Kasumi-1 (cell line): ENCODE data around the gene NAA80.
"Not testable (repeated sequence)": the region's sequence is repeated elsewhere in the genome, so short reads cannot be mapped to it uniquely, and the experiment has no call there.

Experiments used
- DNase-seq, 2 experiments: peaks; one replicate each; lab custom pipeline; 2025; lab: John Stamatoyannopoulos, UW

NAA80 gene

DNA sequence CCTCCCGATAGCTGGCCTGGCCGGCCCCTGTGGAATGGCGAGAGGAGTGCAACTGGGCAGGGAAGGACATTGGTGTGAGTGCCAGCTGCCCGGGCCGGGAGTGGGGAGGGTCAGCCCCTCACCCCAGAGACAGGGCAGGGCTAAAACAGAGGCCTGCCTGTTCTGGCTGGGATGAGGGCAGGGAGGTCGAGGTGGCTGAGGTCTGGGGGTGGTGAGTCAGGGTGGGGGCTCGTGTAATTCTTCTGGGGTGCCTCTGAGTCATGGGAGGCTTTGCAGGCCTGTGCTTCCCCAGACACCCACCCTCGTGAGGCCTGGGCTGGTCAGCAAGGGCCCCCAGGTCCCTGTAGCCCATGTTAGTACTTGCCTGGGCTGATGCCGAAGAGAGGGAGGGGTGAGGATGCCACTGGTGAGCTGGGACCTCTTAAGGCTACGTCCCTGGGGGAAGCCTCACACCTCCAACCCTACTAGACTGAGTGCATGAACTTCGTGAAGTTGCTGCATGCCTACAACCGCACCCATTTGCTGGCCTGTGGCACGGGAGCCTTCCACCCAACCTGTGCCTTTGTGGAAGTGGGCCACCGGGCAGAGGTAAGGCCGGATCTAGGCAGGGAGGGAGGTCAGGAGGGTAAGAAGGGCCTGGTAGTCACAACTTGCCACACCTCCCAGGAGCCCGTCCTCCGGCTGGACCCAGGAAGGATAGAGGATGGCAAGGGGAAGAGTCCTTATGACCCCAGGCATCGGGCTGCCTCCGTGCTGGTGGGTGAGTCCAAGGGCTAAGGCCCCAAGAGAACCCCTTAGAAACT is 28.6 kb downstream of the NAA80 start:
- DNase-seq = no peak

DNA sequence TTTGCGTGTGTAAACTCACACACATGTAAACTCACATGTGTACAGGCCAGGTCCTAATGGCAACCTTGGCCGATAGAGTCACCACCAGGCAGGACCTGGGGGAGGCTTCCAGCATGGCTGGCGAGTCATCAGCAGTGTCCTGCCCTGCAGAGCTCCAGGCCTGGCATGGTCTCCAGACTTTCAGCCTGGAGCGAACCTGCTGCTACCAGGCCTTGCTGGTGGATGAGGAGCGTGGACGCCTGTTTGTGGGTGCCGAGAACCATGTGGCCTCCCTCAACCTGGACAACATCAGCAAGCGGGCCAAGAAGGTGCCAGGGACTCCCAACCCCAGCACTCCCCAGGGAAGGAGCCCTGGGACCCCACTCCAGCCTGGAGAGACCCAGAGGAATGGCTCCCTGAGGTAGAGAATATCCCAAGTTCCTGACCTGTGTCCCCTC is 29.2 kb downstream of the NAA80 start:
- no peak for DNase-seq

DNA sequence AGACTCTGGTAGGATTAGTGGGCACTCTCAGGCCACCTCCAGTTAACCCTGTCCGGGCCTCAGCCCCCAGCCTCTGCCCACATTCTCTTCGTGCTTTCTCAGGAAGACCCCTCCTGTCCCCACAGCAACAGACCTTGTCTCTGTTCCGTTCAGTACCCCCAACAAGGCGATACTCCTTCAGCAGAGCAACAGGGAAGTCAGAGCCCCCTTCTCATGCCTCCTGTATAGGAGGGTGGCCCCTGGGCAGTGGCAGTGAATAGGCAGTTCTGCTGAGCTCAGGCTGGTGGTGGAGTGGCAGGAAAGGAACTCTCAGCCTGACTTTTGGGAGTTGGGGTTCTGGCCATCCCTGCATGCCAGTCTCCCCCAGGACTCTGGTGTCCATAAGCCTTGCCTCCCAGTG is 29.7 kb downstream of the NAA80 start:
- DNase-seq = no peak

DNA sequence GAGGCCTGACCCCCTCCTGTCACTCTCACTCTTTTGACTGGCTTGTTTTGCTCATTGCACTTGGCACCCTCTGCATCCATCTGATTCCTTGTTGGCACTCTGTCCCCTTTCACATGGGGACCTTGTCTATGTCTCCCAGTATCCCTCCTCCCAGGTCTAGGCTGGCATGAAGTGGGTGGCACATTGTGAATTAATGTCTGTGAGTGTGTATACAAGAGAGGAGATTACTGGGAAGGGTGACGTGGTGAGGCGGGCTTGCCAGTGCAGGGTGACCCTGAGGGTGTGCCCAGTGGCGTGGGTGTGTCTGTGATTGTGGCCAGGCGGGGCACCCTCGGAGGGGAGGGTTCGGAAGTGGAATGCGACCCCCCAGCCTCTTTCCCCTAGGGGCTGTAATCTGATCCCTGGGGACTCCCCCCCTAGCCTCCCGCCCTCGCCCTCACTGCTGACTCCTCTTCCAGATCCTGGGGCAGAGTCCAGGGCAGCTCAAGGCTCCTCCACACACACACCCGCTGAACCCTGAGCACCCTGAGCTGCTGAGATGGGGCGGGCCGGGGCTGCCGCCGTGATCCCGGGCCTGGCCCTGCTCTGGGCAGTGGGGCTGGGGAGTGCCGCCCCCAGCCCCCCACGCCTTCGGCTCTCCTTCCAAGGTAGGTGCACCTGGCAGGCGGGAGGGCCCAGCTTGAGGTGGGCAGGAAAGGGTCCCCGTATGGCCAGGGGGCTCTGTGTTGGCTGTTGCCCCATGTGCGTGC is 30.3 kb downstream of the NAA80 start, which contains the start of gene SEMA3B:
Gene SEMA3B (plus strand): TSS at position 445 of the 749 bp plus-strand sequence. CDS start 94 bp downstream, at position 539.
- DNase-seq = no peak

DNA sequence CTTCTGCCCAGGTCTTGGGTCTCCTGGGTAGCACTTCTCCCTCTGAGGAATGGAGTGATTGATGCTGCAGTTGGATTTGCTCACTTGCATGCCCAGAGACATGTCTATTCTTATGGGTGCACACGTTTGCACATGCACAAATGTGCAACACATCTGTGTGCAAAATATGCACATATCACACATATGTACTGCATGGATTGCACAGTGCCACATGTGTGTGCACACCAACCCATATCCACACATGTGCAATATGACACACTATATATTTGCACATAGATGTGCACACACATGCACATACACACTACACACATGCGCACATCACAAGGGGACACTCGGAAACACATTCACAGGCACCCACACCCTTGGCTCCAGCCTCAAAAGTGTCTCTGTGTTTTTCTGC is 30.9 kb downstream of the NAA80 start:
- DNase-seq = no peak

DNA sequence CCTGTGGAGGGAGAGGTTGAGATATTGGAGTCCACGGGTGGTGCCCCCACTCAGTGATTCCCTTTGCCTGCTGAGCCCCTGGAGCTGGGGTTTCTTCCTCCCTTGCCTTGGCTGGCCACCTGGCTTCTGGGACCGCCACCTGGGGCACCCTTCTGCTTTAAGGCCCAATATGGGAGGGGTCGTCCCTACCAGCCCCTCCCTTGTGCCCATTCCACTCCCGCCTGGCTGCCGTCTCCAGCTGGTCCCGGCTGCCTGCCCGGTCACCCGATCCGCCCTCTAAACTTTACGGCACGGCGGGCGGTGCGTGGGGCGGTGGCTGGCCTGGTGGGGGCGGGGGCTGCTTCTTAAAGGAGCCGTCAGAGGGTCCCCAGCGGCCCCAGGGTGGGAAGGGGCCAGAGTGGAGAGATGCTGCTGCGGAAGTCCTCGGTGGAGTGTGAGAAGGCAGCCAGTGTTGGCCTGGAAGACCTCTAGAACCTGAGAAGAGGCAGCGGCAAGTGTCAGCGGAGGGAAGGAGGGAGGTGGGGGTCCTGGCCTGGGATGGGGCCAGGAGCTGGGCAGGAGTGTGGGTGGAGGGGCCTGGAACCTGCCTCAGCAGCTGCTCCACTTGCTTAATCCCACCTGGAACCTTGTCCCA is 31.8 kb downstream of the NAA80 start:
- DNase-seq = no peak

DNA sequence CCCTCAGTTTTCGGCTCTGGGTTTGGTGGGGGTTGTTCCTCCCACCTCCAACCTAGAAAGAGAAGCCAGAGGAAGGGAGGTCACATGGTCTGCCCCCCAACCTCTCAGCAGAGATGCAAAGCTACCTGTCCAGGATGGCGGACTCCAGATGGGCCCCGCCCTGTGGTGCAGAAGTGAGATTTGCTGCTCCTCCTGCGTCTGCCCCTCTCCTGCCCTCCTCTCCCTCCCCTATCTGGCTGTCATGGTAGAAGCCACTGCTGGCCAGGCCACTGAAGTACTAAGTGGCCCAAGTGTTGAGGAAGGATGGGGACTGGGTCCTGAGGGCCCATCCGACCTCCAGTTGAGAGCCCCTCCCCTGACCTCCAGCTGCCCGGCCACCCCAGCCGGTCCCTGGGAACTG is 32.4 kb downstream of the NAA80 start:
- no peak for DNase-seq

DNA sequence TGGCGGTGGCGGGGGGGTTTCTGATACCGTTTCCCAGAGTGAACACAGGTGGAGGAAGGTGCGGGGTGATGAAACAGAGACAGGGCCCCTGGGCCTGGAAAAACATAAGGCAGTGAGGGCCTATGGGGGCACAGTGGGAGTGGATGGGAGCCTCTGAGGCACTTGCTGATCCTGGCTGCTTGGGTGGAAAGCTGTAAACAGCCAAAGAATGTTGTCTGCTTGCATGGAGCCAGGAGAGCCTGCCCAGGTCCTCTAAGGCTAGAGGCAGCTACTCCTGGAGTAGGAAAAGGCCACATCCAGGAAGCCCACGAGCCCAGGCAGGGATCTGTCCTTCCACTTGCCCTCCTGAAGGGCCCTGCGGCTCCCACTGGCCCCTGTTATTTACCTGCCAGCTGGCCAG is 33.2 kb downstream of the NAA80 start:
- DNase-seq = no peak

DNA sequence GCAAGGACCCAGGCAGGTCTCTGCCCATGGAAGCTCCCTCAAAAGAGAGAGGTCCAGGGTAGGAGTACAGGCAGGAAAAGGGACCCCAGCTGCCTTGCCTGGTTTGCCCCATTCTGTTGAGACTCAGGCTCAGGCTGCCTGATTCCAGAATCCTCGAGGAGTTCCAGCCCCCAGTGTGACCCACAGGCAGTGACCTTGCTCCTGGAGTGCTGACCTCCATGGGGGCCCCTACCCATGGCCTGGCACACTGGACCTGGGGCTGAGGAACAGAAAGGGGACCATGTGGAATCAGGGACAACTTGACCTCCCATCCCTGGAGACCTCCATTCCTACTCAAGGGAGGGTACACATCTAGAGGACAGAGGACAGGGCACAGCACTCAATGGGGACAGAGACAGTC is 33.6 kb downstream of the NAA80 start:
- no peak for DNase-seq

DNA sequence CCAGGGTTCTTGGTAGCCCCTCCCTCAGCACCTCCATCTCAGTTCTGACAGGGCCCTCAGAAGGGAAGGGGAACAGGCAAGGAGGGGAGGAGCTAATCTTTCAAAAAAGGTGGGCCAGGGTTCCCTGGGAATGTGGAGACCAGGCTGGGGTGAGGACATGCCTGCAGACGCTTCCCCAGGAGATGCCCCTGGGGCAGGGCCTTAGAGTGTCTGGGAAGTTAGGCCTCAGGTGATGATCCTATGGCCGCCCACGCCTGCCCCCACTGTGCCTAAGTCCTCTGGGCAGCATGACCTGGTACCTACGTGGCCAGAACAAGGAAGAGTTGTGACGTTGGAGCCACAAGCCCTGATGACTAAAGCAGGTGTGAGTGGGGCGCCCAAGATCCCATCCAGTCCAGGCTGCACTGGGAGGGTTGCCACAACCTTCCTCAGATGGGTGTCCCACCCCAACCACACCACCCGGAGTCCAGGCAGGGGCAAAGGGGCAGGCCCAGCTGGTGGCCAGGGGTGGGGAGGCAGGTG is 34.2 kb downstream of the NAA80 start:
- no peak for DNase-seq

DNA sequence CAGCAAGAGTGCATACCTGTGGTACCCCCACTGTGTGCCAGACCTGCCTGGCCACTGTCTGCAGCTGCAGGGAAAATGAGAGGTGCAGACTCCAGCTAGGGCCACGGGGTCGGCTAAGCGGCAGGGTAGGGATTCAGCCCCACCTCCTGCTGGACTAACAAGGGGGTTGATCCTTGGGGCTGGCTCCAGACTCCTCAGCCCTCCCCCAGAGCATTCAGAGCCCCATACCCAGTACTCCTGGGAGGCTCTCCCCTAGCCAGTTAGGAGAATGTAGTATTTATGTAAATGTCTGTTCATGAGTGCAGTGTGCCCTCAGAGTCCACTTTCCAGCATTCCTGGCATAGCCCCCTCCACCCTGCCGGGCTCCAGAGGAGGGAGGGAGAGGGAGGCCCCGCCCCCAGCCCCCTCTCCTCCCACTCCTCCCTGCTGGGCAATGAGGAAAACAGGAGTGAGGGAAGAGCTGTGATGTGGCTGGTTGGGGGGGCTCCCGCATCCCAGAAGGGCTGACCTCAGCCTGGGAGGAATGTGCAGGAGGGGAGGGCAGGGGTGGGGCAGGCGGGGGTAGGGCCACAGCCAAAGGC is 34.7 kb downstream of the NAA80 start:
- no peak for DNase-seq

DNA sequence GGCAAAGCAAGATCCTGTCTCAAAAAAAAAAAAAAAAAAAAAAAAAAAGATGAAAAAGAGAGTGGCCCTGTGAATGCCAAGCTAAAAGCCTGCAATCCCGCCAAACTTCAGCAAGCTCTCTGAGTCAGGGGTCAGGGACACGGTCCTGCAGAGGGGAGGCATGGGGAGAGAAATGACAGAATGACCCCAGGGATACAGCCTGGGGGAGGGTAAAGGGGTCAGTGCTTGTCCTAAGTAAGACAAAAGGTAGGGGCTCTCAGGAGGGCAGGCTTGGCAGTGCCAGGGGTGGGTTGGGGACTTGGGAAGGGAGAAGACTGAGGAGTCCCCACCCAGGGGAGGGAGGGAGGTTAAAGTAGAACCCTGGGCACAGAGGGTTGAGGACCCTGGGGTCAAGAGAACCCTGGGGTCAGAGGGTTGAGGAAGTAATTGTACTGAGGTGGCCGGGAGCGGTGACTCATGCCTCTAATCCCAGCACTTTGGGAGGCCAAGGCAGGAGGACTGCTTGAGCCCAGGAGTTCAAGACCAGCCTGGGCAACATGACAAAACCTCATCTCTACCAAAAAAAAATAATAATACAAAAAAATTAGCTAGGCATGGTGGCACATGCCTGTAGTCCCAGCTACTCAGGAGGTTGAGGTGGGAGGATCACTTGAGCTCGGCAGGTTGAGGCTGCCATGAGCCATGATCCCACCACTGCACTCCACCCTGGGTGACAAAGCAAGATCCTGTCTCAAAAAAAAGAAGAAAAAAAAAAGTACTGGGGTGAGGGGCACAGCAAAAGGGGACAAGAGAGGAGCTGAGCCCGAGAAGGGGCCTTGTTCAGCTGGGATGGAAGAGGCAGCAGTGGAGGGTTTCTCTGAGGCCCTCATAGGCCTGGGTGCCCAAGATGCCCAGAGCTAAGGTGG is 35.5 kb downstream of the NAA80 start:
- no peak for DNase-seq

DNA sequence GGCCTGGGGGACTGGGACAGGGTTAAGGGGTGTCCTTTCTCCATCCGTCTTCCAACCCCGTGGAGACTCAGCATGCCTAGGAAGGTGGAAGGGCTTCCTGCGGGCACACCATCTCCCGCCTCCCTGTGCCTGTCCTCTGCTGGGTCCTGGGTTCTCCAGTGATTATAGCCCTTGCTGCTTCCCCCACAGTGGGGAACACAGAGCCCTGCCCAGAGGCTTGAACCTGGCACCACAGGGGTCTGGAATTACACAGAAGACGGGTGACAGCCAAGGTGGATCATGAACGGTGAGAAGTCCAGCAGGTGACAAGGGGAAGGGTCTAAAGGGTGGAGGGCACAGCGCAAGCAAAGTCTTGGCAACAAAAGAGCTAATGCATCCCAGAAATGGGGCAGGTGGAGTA is 36.4 kb downstream of the NAA80 start:
- DNase-seq = no peak

DNA sequence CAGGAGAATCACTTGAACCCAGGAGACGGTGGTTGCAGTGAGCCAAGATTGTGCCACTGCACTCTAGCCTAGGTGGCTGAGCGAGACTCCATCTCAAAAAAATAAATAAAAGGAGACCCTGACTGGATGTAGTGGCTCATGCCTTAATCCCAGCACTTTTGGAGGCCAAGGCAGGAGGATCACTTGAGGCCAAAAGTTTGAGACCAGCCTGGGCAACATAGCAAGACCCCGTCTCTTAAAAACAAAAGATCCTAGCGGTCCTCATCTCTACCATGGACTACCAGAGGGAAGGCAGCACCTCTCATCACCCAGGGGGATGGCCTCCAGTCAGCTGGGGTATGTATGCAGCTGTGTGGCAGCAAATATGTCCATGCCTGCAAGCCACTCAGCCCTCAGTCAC is 37.0 kb downstream of the NAA80 start:
- DNase-seq = not testable (repeated sequence)

DNA sequence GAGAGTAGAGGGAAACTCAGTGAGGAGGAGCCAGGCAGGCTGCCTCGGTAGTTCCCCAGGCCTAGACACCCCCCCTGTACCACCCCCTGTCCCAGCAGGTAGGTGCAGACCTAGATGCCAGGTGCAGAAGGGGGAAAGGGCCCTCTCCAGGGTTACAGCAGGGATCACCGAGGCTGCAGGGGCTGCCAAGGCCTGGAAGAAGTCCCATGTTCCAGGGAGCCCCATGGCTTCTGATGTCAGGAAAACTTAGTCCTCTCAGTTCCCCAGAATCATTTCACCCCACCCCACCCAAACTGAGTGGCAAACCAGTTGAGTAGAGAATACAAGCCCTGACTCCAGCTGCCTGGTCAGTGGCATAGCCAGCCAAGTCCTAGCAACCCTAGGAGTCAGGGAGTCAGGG is 37.7 kb downstream of the NAA80 start:
- DNase-seq = no peak

DNA sequence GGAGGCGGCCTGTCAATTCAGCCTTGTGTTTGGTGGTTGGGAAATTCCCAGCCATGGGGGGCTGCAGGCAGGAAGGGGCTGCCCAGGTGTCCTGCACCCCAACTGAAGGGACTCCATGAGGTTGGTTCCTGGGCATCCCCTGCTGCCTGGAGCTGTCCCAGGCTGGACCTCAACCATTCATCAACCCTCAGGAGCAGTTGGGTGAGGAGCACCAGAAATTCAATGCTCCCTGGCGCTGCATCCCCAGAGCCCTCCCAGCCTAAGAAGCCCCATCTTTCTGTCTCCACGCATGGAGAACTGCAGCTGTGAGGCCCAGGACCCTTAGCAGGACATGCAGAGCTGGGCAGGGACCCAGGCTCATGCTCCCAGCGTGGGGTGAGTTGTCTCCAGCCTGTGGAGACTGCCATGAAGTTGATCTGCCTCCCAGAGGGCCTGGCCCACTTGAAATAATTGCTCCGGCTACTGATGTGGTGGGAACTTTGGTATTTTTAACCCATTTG is 38.2 kb downstream of the NAA80 start:
- DNase-seq = no peak

DNA sequence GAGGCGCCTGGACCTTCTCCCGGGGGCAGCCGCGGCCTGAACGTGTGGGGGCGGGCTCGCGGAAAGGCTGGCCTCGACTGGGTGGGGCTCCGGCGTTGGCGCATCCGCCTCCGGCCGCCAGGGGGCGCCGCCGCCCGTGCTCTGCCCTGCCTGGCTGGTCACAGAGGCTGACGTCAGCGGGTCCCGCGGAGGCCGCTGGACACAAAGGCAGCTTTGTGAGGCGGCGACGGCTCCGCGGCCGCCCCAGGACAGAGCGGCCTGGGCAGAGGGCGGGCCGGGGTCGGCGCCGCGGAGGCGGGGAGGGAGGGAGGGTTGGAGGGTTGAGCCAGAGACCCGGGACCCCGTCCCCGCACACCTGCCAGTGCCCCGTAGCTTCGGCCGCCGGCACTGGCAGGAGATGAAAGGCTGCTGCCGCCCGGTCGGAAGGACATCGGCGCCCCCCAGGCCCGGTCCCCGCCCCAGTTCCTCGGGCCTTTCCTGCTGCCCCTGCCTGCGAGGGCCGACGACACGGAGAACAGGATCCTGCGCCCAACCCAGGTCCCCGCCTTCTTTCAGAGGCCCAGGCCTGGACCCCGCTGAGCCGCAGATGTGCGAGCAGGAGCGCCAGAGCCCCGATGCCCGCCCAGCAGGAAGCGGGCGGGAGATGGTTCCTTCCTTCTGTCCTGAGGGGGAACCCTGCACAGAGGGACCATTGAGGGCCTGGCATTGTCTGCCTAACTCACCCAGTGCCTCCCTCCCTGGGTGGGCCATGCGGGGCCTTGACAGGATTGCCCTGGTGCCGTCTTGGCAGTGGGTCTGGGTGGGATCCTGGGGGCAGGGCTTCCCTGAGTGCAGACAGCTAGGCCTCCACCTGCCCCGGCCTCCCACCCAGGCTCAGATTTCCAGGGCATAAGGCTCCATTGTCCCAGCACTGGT is 38.9 kb downstream of the NAA80 start:
- DNase-seq = peak; percentile 71 to 78

DNA sequence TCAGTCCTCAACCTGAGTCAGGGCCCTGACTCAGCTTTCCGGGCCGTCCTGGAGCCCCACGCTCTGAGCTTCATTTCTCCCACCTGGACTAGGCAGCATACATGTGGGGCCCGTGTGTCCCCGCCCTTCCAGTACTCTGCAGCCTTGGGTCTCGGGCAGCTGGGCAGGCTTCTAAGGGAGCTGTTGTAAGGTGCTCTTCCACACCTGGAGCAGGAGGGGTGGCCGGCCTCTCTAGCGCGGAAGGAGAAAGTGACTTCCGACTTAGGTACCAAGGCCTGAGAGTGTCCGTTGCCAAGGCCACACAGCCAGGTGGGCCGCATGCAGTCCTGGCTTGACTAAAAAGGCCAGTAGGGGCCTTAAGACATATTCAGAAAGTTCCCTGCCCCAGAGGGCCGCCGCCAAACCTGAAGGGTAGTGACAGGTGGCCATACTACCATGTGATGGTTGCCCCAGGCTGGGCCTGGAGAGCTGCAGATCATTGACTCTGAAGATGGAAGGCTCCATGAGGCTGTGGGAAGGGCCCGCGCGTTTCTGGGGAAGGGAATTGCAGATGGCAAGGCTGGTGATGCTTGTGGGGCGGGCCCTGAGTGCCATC is 39.7 kb downstream of the NAA80 start:
- DNase-seq = no peak

DNA sequence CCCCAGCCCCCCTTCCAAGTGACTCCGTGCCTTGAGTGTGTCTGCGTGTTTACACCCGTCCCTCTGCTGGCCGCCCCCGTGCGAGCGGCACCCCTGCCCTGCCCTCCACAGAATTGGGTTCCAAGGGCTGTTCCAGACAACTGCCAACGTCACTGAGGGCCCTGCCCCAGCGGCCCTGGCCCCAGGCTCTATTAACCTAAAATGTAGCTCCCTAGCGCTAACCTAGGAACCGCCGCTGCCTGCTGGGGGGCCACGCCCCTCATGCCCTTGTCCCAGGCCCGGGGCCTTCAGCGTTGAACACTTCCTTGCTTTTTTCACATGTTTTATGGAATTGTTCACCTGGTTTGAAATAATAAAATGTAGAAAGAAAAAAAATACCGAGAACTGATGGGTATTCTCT is 40.2 kb downstream of the NAA80 start:
- no peak for DNase-seq
